GM19099 (cell line): ENCODE results near the gene FRMD1.

Experiments used
- POLR2A ChIP-seq: IDR thresholded peaks from 3 replicates; pipeline ENCODE4 v1.6.1; 2011; ENCODE audit warnings: low read depth; ENCODE audit not compliant: insufficient read length; ENCODE audit errors: extremely low read depth

The FRMD1 gene

GRCh38 chr6:168093071-168093505 lies 14.1 kb upstream of the FRMD1 start:
- TF ChIP-seq POLR2A = no peak

GRCh38 chr6:168092541-168092940 lies 13.5 kb upstream of the FRMD1 start:
- TF ChIP-seq POLR2A = no peak

- TF ChIP-seq POLR2A = no peak
These were observed 12.6 kb upstream of the FRMD1 start for GRCh38 chr6:168091381-168092264.

- TF ChIP-seq POLR2A = no peak
These were observed 11.7 kb upstream of the FRMD1 start for GRCh38 chr6:168090706-168091105.

- no peak for TF ChIP-seq POLR2A
These were observed 11.2 kb upstream of the FRMD1 start for GRCh38 chr6:168090064-168090690.

GRCh38 chr6:168089186-168090063 lies 10.4 kb upstream of the FRMD1 start:
- no peak for TF ChIP-seq POLR2A

GRCh38 chr6:168088161-168089053 lies 9.4 kb upstream of the FRMD1 start:
- TF ChIP-seq POLR2A = no peak

GRCh38 chr6:168087436-168088160 lies 8.6 kb upstream of the FRMD1 start:
- no peak for TF ChIP-seq POLR2A

- TF ChIP-seq POLR2A = no peak
These were observed 7.6 kb upstream of the FRMD1 start for GRCh38 chr6:168086616-168087015.

GRCh38 chr6:168086066-168086465 lies 7.1 kb upstream of the FRMD1 start:
- no peak for TF ChIP-seq POLR2A

- TF ChIP-seq POLR2A = no peak
These were observed 5.6 kb upstream of the FRMD1 start for GRCh38 chr6:168084465-168085160.

GRCh38 chr6:168083514-168083885 lies 4.5 kb upstream of the FRMD1 start:
- no peak for TF ChIP-seq POLR2A

GRCh38 chr6:168082860-168083513 lies 4.0 kb upstream of the FRMD1 start:
- no peak for TF ChIP-seq POLR2A
